ENCODE data around the gene ZNF71.
A peak's percentile ranks its signal among the peaks of the same experiment; 100 is the strongest.

ZNF71 gene

GRCh38 chr19:56594783-56595547 lies at the start of gene ZNF71:
Gene ZNF71, plus strand, starts transcription at chr19:56595302. Its CDS starts 6,257 bp downstream, at chr19:56601559.
- peak; percentile 84 for DNase-seq

GRCh38 chr19:56547535-56547934 lies 47.6 kb upstream of the ZNF71 start:
- DNase-seq = no peak

- DNase-seq = no peak
Measured at GRCh38 chr19:56554272-56554869, 40.7 kb upstream of the ZNF71 start.

GRCh38 chr19:56562766-56563165 lies 32.3 kb upstream of the ZNF71 start:
- DNase-seq = no peak

- DNase-seq = peak; percentile 25
Measured at GRCh38 chr19:56566904-56567273, 28.2 kb upstream of the ZNF71 start.

- DNase-seq = peak; percentile 93
Measured at GRCh38 chr19:56567274-56568120, 27.6 kb upstream of the ZNF71 start, which contains the start of gene ZNF470. Gene ZNF470, plus strand, starts transcription at chr19:56567468. Its CDS starts 2,844 bp downstream, at chr19:56570312.

GRCh38 chr19:56572589-56572988 lies 22.5 kb upstream of the ZNF71 start:
- no peak for DNase-seq

- no peak for DNase-seq
Measured at GRCh38 chr19:56573914-56574313, 21.2 kb upstream of the ZNF71 start.

GRCh38 chr19:56577719-56578602 lies 17.1 kb upstream of the ZNF71 start:
- no peak for DNase-seq

GRCh38 chr19:56594446-56594782 lies 688 bp upstream of the ZNF71 start:
- DNase-seq = no peak

- DNase-seq = no peak
Measured at GRCh38 chr19:56595548-56595899, 422 bp downstream of the ZNF71 start.

- DNase-seq = no peak
Measured at GRCh38 chr19:56596676-56597075, 1.6 kb downstream of the ZNF71 start.

GRCh38 chr19:56597696-56598095 lies 2.6 kb downstream of the ZNF71 start:
- DNase-seq = no peak

- no peak for DNase-seq
Measured at GRCh38 chr19:56601375-56601774, 6.3 kb downstream of the ZNF71 start.

GRCh38 chr19:56603829-56604228 lies 8.7 kb downstream of the ZNF71 start:
- DNase-seq = no peak

GRCh38 chr19:56608274-56608964 lies 13.3 kb downstream of the ZNF71 start:
- DNase-seq = no peak

- no peak for DNase-seq
Measured at GRCh38 chr19:56611288-56611687, 16.2 kb downstream of the ZNF71 start.

- no peak for DNase-seq
Measured at GRCh38 chr19:56612737-56613136, 17.6 kb downstream of the ZNF71 start.

- DNase-seq = no peak
Measured at GRCh38 chr19:56613639-56614038, 18.5 kb downstream of the ZNF71 start.

- no peak for DNase-seq
Measured at GRCh38 chr19:56617531-56617930, 22.4 kb downstream of the ZNF71 start.

- no peak for DNase-seq
Measured at GRCh38 chr19:56619121-56619520, 24.0 kb downstream of the ZNF71 start.

- no peak for DNase-seq
Measured at GRCh38 chr19:56622374-56622773, 27.3 kb downstream of the ZNF71 start.

All from inflammatory macrophage treated with lipopolysaccharide for 4 hours (primary cell).